Fibroblast of skin of back (primary cell): Measurements from ENCODE around the gene PACS2.

Experiments
- DNase-seq: peaks from one replicate; pipeline ENCODE4 v3.0.0-alpha.2; 2013

The PACS2 gene

GRCh38 chr14:105388110-105388951 lies 73.8 kb downstream of the PACS2 start:
- no peak for DNase-seq

DNA sequence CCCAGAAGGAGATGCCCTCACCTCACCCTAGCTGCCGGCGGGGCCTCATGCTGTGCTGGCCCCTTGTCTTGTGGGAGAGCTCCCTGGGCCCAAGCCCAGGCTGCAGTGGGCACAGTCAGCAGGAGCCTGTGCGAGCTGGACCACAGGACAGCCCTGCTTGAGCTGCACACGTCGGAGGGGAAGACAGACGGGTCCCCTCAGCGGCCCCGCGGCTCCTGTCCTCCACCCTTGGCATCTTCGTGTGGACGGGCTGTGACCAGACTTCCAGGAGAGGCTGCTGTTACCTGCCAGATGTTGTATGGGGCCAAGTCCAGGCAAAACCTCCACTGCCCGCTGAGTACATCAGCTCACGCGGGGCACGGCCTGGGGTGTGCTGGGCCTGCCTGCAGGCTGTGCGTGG lies 74.4 kb downstream of the PACS2 start:
- no peak for DNase-seq

GRCh38 chr14:105389534-105389933 lies 75.0 kb downstream of the PACS2 start:
- DNase-seq: no peak

GRCh38 chr14:105389976-105390848 lies 75.7 kb downstream of the PACS2 start:
- no peak for DNase-seq

- no peak for DNase-seq
These were observed 76.4 kb downstream of the PACS2 start for GRCh38 chr14:105390849-105391500.

GRCh38 chr14:105391541-105391940 lies 77.0 kb downstream of the PACS2 start:
- no peak for DNase-seq

DNA sequence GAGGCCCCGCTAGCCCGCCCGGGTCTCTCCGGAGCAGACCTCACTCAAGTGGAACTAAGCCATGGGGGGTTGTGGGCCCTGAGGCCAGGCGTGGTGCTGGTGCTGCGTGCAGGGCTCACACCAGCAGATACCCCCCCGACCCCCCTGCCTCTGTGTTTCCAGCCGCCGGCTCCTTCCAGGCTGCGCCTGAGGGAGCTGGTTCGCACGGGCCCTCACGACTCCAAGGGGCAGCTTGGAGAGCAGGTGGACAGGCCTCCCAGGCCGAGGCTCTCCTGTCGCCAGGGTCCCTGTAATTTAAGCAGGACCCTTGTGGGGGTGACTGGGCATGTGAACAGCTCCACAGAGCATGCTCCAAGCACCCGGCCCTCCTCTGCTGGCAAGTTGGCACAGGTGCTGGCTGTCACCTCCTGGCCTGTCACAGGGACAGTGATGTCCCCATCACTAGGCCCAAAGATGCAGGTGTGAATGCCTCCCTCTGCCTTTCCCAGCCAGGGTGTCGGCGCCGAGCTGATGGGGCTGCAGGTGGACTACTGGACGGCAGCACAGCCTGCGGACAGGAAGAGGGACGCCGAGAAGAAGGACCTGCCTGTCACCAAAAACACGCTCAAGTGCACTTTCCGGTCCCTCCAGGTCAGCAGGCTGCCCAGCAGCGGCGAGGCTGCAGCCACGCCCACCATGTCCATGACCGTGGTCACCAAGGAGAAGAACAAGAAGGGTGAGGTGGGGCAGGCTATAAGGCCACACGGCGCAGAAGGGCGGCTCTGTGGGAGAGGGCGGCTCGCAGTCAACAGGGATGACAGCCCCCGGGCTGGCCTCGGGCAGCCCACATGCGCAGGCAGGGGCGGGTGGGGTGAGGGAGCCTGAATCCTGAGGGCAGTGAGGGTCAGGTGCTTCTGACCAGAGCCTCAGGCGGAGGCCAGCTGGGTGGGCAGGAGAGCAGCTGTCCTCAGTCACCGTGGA lies 77.9 kb downstream of the PACS2 start:
- no peak for DNase-seq

- DNase-seq: no peak
These were observed 78.6 kb downstream of the PACS2 start for GRCh38 chr14:105393151-105393550.

GRCh38 chr14:105394714-105395537 lies 80.4 kb downstream of the PACS2 start:
- no peak for DNase-seq

- no peak for DNase-seq
These were observed 80.9 kb downstream of the PACS2 start for GRCh38 chr14:105395538-105395854.

- no peak for DNase-seq
These were observed 82.9 kb downstream of the PACS2 start for GRCh38 chr14:105397350-105397931.

DNA sequence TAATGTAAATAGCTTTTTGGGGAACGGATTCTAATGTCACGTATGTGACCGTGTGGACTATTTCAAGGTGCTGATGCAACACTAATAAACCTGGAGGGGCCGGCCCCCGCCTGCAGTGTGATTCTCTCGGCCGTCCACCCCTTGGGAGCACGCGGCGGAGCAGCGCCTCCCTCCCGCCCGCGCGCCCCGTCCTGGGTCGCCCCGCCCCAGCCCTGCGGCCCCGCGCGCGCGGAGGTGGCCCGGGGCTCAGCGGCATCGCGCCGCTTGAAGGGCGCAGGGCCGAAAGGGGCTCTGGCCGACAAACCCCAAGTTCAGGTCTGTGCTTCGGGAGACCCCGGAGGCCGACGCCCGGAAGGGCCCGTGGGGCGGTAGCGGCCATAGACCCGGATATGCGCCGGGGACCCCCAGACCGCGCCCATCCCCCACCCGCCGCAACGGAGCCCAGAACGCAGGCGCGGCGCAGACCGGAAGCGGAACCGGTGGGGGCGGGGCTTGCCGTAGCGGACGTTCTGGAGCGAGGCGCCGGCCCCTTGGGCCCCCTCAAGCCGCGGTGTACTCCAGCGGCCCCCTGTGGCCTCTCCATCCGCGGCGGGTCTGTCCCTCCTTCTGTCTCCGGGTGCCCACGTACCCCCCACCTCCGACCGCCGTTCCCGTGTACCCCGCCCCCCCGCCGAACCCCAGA lies 83.6 kb downstream of the PACS2 start, which contains the start of gene TEX22:
TSS of gene TEX22 (plus strand) at position 495 of the 682 bp plus-strand sequence. CDS start 803 bp downstream, outside the sequence.
- peak; percentile 82 for DNase-seq

DNA sequence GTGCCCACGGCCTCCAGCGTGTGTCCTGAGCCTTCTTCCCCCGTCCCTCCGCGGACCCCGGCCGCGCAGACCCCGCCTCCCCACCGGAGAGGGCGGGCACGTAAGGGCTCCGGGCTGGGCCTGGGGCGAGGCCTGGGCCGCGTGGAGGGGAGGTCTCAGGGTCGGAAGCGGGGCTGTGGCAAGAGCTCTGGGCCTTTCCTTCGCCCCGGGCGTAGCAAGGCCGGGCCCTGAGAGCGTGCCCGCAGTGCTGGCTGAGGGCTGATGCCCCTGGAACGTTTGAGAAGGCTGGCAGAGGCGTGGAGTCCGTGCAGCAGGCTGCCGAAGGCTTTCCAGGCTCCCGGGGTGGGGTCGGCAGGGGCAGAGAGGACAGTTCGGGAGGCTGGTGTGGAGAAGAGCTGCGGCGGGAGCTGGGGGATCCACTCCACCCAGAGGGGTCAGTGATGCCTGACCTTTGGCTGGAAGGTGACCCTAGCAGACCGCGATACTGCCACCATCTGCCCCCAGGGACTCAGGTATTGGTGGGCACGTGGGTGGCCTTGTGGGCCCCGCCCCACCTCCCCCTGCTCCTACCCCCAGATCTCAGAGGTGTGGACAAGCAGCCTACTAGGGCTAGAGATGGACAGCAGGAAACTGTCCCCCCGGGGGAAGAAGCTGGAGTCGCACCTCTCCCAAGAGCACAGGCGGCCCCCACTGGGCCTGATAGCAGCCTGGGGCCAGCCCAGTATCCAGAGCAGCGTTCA lies 84.3 kb downstream of the PACS2 start:
- peak; percentile 51 for DNase-seq

DNA sequence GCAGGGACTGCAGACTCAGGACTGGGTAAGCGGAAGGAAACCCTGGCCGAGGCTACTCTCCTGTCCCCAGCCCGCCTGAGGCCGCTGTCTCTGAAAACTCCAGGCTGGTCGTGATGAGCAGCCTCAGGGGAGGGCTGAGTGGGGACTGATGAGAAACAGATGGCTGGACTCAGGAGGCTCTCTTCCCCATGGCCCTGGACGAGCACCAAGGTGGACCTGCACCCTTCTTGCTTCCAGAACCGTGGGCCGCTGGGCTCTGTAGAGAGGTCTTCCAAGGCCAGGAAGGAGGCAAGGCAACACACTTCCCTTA lies 84.9 kb downstream of the PACS2 start:
- no peak for DNase-seq

- no peak for DNase-seq
These were observed 85.5 kb downstream of the PACS2 start for GRCh38 chr14:105400016-105400415.

DNA sequence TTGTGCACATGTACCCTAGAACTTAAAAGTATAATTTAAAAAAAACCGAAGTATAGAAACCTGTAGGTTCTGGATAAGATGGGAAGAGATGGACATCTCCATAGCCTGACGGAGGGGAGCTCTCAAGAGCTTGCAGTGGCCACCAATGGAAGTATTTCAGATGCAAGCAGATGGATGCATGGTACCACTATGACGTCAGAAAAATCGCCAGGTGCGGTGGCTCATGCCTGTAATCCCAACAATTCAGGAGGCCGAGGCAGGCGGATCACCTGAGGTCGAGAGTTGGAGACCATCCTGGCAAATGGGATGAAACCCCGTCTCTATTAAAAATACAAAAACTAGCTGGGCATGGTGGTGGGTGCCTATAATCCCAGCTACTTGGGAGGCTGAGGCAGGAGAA lies 87.2 kb downstream of the PACS2 start:
- no peak for DNase-seq

GRCh38 chr14:105408592-105408991 lies 94.0 kb downstream of the PACS2 start:
- DNase-seq: no peak

DNA sequence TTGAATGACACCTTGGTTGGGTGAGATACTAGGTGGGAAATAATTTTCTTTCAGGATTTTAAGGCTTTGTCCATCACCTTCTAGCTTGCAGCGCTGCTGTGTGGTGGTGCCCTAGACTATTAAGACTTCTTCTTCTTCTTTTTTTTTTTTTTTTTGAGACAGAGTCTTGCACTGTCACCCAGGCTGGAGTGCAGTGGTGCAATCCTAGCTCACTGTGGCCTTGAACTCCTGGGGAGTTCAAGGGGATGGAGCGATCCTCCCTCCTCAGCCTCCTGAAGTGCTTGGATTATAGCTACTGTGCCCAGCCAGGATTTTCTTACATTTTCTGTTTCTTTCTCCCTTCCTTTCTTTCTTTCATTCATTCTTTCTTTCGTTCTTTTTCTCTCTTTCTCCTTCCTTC lies 94.8 kb downstream of the PACS2 start:
- no peak for DNase-seq

DNA sequence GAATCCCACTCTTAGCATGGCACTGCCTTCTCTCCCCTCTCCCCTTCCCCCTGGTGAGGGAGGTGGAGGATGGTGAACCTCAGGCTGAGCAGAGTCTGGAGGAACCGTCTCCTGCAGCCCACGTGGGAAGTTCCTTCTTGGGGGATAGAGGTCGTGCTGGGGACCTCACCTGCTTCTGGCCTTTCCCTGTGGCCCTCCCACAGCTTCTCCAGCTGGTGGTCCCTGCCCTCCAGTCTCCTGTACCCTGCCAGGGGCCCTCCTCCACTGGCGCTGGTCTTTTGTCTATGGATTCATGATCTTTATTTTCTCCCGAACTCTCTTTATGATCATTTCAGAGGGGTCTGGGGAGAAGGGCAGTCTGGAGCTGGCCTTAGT lies 96.1 kb downstream of the PACS2 start:
- DNase-seq: no peak
